Keratinocyte (primary cell): ENCODE measurements around the gene B9D1.

Experiments
- CTCF ChIP-seq, 3 experiments: IDR thresholded peaks in 1 of 3; conservative IDR thresholded peaks in 1 of 3; optimal IDR thresholded peaks in 1 of 3; 2 replicates in 2 of 3; 3 replicates in 1 of 3; pipeline versions ENCODE3 to v1.5.1; 2011; ENCODE audit warnings: low read length in 3 of 3, mild to moderate bottlenecking in 3 of 3, moderate library complexity in 2 of 3, control low read depth in 1 of 3, inconsistent platforms in 1 of 3; ENCODE audit not compliant: insufficient read depth in 2 of 3; ENCODE audit errors: extremely low read depth in 1 of 3
- EZH2 ChIP-seq: IDR thresholded peaks from one replicate; pipeline ENCODE4 v1.6.1; 2012; ENCODE audit warnings: inconsistent platforms, mild to moderate bottlenecking, low read length, moderate library complexity

- TF ChIP-seq CTCF (optimal IDR thresholded peaks at IDR 0.05 in 1 of 3, IDR thresholded peaks at IDR 0.05 in 1 of 3, conservative IDR thresholded peaks at IDR 0.05 in 1 of 3; ENCODE audit: extremely low read depth in 1 of 3, insufficient read depth in 2 of 3, low read length in 3 of 3), result no peak
- TF ChIP-seq EZH2, result no peak
Observed at GRCh38 chr17:19409509-19409908, 47.0 kb upstream of the B9D1 start.
